GM18907 (cell line): ENCODE measurements around the gene CRTC2.

Experiments
- ATAC-seq: cut with Tn5 transposase; IDR thresholded peaks from one replicate; pipeline ENCODE4 v1.9.1; 2021; ENCODE audit warnings: mild to moderate bottlenecking, moderate library complexity; ENCODE audit not compliant: unreplicated experiment

Gene CRTC2

DNA sequence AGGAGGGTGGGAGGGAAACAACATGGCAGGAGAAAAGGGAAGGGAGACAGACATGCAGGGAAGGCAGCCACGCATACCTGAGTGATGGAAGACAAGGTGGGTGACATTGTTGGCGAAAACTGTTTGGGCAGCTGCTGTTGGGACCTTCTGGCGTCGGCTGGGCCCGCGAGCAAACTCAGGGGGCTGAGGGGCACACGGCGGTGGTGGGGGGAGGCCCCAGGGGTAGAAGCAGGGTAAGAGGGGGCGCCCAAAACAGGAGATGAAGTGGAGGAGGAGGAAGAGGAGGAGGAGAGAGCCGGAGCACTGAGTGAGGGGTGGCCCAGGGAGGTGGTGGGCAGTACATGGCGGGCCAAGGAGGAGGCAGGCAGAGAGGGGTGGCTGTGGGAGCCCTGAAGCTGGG lies 7.2 kb downstream of the CRTC2 start:
- no peak for ATAC-seq

DNA sequence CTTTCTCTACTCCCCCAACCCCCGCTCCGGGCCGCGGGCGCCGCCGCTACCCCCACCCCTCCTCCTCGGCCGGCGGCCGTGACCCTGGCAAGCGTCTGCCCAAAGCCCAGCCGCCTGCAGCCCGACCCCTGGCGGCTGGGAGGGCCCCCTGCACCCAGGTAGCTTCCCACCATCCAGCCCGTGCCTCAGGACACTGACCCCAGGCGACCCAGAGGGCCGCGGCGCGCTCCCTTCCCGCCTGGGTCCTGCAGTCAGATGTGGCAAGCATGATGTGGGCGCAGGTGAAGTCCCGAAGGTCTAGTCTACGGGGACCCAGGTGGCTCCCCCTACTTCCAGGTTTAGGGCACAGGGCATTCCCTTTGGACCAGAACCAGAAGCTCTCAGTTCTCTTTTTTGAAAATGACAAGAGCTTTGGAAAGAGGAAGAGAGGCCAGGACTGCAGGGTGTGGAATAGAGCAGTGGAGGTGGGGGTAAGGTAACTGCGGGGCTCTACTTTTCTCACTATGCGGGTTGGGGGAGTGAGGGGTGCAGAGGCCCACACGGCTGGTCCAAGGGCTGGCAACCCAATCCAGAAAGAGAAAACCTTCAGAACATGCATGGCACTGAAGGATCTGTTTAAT lies 11.7 kb downstream of the CRTC2 start, which contains the start of gene DENND4B:
TSS of gene DENND4B (minus strand) at position 97 of the 620 bp plus-strand sequence. CDS start 2,344 bp downstream, outside the sequence.
- peak; percentile 59 for ATAC-seq

DNA sequence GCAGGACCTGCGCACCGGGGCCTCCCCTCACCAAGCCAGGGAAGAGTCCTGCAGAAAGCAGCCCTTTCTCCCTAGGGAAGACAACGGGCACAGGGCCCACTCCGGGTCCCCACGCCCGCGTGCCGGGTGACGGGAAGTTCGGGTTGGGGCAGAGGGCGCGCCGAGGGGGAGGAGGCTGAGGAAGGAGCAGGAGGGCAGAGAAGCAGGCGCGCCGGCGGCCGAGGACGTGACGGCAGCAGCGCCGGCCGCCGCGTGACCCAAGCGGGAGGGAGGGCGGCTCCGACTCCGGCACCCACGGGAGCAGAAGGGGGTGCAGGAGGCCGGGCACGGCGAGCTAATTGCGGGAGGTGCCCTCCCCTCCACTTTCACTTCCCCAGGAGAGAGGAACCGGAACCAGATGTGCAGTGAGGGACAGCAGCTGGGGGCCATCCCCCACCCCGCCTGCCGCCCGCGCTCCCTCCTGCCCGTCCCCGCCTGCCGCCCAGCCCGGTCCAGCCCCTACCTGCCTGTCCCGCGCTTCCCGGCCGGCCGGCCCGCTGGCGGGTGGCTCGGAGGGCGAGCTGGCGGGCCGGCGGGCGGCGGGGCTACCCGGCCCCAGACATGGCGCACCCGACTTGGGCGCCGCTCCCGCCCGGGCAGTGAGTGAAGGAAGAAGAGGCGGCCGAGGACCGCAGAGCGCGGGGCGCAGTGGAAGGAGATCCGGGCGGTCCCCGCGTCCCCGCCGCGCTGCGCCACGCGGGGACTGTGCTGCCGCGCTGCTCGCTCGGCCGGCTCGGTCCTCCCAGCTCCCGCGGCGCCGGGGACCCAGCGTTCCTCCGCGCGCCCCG lies 12.4 kb downstream of the CRTC2 start:
- ATAC-seq, result peak; percentile 70

DNA sequence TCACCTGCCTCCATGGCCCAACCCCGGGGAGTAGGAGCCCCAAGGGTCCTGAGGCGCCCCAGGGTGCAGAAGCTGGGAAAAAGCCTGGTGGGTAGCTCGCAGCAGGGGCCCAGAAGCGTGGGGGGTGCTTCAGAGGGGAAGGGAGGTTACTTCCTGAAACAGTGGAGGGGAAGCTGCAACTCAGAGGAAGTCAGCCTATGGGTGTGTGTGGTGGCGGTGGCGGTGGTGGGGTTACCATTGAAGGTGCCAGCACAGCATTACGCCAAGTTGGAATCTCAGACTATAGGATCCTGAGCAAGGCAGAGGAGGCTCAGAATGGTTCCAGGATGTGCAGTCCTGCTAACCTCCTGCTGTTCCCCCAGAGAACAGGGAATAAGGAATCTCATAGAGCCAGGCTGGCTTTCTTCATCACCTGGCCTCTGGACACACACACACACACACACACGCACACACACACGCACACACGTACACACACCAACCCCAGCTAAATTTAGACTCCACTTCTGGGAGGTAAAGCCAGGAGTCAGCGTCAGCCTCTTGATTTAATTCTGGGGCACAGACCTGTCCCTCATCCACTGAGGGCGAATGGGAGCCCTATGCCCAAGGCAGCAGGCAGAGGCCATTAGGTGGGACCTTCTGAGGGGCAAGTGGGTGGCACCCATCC lies 13.1 kb downstream of the CRTC2 start:
- ATAC-seq, result peak; percentile 27

DNA sequence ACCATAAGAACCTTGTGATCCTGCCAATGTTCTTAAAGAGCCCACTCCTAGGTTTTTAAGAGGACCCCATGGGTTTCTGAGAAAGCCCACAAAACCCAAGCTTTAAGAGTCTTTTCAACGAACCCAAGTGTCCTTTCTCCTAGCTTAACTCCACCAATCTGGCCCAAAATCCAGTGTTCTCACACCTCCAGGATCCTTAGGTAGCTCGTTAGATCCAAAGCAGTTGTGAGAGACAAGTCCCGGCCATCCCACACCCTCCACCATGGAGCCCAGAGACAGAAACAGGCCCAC lies 13.6 kb downstream of the CRTC2 start:
- ATAC-seq, result no peak

DNA sequence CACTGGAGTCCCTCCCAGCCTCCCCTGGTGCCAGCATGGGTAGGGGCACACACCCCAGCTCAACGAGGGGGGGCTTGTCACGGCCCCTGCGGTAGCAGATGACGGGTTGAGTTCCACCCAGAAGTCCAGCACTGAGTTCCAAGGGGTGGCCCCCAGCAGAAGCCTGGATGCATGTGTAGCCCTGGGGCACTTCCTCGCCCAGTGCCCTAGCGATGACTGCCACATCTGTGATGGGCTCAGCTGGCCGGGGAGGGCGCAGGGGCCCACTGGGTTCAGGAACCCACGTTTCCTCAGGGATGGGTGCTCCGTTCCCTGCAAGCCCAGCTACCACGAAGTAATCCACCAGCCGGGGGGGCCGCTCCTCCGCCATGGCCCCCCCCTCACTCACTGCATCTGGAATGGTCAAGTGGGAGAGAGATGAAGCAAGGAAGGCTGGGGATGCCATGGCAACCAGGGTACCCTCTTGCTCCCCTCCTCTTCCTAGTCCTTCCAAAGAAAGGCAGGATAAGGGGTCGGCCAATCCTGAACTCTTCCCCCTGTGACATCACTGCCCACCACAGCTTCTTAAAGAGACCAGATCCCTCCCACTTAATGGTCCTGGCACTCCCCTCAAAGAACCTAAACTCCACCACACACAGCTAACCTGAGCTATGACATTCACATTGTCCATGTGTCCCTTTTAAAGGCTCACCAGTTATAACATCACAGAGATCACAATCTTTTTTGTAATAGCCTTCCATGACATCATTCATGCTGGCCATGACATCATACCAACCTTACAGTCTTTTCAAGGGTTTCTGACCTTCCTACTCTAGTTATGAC lies 14.2 kb downstream of the CRTC2 start:
- ATAC-seq, result no peak

DNA sequence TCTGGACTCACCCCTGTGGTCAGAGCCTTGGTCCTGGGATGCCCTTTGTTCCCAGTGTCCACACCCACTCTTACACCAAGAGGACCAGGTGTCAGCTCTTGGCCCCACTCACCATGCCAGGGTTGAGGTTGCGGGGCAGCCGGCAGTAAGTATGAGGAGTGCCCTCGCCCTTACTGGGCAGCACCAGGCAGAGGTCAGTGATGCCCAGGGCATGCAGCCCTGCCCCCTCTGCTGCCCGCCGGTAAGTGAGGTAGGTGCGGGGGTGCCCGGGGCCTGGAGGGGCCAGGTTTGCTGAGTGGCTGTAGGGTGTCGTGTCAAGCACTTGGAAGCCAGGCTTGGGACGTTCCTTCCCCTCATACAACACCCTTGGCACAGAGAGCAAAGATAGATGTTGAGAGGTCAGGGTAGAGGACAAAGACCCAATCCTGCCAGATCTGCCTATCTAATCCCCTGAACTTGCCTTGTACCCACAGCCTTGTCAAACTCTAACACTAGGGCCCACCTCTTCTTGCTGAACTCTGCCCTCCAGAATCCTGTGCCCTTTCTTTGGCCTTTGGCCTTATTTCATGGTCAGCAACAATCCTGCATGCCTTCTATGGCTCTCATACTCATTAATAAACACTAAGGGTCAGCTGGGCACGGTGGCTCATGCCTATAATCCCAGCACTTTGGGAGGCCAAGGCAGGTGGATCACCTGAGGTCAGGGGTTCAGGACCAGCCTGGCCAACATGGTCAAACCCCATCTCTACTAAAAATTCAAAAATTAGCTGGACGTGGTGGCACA lies 15.5 kb downstream of the CRTC2 start:
- ATAC-seq, result no peak

DNA sequence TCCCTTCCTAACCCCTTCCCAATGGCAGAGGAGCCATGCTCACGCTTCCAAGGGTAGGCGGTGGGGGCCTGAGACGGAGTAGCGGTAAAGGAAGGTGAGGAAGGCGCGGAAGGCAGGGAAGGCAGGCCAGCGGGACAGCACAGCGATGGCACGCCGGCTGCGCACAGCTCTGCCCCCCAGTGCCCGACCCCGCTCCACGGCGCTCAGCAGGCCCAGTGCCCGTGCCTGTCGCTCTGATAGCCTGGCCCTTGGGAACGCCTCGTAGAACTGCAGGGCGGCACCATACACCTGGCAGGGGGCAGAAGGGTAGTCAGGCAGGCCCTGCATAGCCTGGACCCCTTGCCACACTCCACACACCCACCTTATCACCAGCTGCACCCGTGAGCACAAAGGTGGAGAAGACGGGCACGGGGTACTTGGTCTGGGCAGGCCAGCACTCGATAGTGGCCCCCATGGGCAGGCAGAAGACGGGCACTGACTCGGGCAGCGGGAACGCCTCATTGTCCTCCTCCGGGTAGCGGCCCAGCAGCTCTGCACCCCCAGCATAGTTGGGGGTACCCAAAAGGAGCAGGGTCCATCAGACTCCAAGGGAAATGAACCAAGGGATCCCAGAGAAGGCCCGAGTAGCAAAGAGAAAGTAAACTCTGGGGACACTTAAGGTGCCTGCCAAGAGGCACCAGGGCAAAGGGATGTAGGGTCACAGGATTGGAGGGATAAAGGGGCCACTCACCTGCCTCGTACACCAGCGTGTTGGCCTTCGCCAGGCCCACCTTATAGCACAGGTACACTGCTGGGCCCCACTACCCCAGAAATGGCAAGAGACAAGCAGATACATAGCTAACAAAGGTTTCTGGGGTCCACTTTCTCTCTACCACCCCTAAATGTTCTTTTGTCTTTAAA lies 16.3 kb downstream of the CRTC2 start:
- no peak for ATAC-seq

DNA sequence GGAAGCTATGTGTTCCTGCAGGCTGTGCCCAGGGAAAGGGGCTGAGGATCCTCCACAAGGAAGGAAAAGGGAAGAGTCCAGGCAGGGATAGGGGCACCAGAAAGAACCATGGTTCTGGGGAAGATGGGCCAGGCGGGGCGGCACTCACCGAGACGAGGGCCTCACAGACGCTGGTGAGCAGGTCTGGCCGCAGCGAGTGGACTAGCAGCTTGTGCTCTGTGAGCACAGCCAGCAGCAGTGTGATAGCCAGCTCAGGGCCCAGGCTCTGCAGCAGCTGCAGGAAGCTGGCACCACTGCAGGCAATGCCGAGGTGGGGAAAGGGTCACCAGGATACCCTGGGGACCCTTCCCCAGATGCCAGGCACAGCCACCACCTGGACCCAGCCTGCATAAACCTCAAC lies 17.7 kb downstream of the CRTC2 start:
- ATAC-seq, result no peak

DNA sequence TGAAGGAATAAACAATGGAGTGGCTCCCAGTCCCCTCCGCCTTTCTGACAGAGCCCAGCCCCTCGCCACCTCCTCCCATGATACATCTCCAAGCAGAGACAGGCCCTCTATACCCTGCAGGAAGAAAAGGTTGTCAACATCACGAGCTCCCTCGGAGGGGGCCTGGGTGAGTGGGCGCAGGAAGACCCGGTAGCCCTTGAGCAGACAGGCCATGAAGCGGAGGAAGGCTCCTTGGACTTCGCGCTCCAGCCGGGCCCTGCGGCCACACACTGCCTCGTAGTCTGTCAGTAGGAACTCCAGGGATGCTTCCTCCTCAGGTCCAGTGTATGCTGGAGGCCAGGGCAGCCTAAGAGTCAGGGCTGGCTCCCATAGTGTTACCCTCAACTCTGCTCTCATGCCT lies 18.9 kb downstream of the CRTC2 start:
- no peak for ATAC-seq

DNA sequence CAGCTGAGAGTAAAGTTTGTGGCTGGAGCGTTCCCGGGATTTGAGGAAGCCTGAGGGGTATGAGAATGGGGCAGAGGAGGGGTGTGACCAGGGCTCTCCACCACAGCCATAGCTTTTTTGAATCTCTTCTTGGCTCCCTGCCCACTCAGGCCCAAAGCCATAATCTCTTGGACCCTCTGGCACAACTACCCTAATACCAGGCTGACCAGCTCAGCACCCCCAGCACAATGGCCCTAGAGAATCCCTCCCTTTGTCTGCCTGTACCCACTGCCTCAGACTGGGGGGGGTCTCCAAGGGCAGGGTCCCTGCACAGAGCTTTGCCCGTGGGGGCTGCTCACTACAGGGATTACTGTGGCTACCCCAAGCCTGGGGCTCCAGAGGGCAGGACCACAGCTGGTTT lies 19.4 kb downstream of the CRTC2 start:
- no peak for ATAC-seq

DNA sequence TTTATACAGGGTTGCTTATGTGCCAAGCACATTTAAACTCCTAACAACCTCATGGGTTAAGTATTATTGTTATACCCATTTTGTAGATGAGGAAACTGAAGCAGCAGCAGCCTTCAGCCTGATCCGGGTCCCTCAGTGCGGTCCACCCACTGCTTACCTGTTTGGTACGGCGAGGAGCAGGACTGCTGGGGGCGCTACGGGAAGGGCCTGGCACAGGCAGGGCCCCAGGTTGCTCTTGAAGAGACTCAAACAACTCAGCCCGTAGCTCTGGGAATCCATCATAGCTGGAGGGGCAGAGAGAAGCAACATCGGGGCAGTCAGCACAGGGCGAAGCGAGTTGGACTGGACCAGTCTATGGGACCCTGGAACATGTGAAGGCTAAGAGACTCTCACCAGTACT lies 21.1 kb downstream of the CRTC2 start:
- ATAC-seq, result no peak

DNA sequence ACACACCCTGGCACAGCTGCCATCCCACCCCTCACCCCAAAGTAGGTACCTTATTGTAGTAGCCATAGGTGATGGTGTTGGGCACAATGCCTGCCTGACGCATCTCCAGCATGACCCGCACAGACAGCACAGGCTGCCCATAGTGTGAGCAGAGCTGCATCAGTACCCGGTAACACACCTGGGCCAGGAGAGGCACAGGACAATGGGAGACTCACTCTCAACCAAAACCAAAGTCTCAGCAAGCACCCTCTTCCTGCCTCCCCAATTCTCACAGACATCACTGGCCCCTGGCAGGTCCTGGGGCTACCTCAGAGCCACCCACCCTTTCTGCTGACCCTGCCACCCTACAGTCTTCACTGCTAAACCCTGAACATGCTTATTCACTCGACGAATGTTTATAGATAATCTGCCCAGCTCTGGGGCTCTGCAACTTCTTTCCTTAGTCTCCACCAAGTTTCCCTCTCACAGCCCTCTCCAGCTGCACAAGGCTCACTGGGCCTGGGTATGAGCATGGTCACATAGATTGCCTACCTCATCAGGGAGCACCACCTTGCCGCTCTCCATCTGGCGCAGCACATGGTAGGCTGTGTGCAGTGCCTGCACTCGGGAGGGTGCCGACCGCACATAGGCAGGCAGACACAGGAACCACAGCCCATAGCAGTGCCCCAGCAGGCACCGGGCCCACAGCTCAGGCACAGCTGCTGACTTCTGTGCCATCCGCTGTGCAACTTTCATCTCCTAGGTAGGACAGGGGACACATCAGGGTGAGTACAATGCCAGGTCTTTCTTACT lies 22.2 kb downstream of the CRTC2 start:
- no peak for ATAC-seq

DNA sequence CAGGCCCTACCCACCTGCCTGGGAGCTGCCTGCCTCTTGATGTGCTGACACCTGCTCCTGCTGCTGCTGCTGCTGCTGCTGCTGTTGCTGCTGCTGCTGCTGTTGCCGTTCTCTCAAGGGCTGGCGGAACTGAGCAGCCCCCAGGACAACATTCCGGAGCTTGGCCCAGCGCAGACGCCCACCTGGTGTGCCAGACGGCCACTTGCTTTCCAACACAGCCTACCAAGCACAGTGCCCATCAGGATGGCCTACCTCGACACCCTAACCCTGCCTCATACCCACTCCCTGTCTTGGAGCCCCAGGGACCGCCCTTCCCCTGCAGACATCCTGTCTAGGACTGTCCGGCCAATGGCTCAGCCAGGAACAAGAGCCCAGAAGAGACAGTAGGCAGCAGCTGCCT lies 23.7 kb downstream of the CRTC2 start:
- no peak for ATAC-seq

DNA sequence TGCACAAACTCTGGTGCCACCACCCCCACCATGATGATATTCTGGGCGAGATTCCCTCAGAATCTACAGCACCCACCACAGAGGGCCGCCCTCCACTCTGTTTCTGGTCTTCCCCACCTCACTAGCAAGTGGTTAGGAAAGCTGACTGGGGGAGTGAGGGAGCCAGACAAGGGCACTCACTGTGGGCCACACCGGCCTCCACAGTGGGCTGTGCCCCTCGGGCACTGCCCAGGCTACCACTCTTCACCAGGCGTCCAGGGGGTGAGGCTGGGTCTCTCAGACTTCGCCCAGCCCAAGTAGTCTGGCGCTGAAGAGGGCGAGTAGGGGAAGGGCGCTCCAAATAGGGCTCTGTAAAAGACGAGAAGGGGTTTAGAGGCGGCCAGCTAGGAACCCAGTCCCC lies 24.5 kb downstream of the CRTC2 start:
- ATAC-seq, result no peak

DNA sequence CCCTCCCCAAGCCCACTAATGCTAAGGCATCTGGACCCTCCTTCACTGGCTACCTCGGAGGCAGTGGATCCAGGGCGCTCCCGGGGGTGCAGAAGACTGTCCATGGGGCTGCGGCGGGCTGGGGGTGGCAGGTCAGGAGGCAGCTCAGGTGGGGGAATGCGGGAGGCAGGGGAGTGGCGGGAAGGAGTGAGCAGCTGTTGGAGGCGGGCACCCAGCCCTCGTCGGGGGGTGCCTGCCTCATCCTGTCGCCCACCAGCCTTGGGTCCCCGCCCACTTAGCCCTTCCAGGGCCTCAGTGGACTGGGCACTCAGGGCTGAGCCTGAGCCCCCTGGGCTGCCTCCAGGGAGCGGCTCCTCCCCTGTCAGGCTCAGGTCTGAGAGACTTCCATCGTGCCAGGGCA lies 25.0 kb downstream of the CRTC2 start:
- no peak for ATAC-seq

DNA sequence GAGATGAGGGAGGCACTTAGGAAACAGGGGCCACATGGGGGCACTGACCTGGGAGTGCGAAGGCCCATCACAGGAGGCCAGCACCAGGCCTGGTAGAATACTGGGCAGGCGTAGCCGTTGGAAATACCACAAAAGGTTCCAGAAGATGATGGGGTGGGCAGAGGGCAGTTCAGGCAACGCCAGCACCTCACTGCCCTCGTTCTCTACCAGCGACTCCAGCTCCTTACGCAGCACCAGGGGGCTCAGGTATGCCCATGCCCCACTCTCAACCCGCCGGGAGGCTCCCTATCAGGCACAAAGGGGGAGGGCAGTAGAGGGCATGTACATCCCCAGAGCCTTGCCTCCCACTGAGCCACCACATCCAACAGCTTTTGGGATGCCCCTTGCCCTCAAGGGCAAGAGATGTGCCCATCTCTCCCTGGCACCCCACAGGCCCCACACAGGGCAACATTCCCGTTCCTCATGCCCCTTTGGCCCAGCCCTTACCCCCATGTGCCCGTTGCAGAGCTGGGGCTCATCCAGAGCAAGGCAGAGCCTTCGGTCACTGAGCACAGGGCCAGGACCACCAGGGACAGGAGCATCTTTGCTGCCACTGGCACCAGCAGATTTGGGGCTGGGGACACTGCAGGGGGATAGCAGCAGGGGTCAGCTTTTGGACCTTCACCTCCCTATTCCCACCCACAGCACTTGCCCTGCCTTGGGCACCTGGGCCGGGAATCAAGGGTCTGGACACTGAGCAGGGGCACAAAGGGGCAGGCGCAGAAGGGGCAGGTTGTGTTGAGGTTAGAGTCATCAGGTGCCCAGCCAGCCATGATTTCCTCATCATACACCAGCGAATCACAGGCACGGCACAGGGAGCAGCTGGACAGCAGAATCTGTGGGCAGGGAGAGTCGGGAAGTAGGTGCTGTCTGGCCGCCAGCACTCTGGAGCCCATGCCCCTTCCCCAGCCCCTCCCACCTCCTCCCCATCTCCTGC lies 26.0 kb downstream of the CRTC2 start:
- no peak for ATAC-seq
